ENCODE measurements around the gene RGS7.
"Not testable (repeated sequence)": the region's sequence is repeated elsewhere in the genome, so short reads cannot be mapped to it uniquely, and the experiment has no call there.

Gene RGS7

DNA sequence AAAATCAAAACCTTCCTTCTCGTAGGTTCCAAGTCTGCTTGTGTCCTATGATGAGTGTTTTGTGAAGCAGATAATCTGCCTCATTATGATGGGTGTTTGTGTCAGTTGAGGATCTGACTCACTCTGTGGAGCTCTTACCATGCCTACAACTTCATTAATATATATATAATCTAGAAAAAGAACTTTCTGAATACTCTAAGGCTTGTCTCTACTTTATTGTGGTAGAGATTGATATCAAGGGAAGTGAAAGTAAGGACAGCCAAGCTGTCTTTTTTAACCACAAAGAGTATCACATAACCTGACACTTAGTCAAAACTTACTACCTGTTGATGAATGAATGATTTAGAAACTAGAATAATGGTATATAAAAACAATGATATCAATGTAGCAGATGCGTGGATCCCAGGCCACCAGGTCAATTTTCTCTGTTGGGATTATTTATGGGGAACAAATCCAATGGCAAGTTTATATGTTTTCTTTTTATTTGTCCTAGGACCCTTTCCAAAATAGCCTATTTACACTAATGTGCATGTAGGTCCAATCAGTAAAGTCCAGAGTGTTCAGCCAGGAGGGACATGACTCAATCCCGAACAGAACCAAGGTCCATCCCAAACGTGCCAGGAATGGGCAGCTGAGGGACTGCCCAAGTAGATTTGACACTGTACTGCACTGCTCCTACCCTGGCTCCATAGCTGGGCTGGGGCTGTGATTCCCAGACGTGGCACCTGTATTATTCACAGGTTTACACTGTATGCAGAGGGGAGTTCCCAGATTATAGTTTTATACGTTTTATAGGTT, 562.8 kb downstream of the RGS7 start:
- Histone ChIP-seq H3K27me3 (no peaks in the 10 kb centered on the region), H3K36me3 (no peaks in the 10 kb centered on the region), H3K4me3 (ENCODE audit: low read depth in 1 of 2, low read length in 1 of 2) (no peak overlapping the region), H3K27ac (no peak overlapping the region), H3K9me3 (no peaks in the 10 kb centered on the region), H3K4me1 (ENCODE audit: control insufficient read depth in 1 of 2, insufficient read depth in 1 of 2, low read depth in 1 of 2, low read length in 1 of 2) (no peaks in the 10 kb centered on the region)
- TF ChIP-seq, protein P1, sequence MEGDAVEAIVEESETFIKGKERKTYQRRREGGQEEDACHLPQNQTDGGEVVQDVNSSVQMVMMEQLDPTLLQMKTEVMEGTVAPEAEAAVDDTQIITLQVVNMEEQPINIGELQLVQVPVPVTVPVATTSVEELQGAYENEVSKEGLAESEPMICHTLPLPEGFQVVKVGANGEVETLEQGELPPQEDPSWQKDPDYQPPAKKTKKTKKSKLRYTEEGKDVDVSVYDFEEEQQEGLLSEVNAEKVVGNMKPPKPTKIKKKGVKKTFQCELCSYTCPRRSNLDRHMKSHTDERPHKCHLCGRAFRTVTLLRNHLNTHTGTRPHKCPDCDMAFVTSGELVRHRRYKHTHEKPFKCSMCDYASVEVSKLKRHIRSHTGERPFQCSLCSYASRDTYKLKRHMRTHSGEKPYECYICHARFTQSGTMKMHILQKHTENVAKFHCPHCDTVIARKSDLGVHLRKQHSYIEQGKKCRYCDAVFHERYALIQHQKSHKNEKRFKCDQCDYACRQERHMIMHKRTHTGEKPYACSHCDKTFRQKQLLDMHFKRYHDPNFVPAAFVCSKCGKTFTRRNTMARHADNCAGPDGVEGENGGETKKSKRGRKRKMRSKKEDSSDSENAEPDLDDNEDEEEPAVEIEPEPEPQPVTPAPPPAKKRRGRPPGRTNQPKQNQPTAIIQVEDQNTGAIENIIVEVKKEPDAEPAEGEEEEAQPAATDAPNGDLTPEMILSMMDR (IDR thresholded peaks at IDR 0.05) = no peak

GRCh38 chr1:240792915-240793529, 564.0 kb downstream of the RGS7 start:
- Histone ChIP-seq H3K4me3 (ENCODE audit: low read depth in 1 of 2, low read length in 1 of 2) (no peak overlapping the region), H3K36me3 (no peaks in the 10 kb centered on the region), H3K27me3 (no peaks in the 10 kb centered on the region), H3K27ac (no peak overlapping the region), H3K4me1 (ENCODE audit: control insufficient read depth in 1 of 2, insufficient read depth in 1 of 2, low read depth in 1 of 2, low read length in 1 of 2) (no peaks in the 10 kb centered on the region), H3K9me3 (no peaks in the 10 kb centered on the region)
- TF ChIP-seq, protein P1 (IDR thresholded peaks at IDR 0.05) = no peak

DNA sequence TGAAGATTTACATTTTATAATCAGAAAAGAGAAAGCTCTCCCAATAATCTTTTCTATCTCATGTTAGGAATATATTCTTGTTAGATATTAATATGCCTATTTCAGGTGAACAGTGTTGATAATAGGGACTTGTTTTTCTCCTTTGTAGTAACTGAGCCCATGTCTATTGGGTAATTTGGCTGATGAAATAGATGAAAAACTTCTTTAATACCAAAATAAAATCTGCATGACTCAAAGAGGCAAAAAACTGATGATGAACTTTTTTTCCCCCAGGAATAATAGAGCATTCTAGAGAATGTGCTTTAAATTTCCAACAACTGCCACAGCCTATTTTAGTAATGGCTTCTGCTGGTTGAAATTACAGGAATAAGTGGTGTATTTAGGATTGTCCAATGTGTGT, 566.1 kb downstream of the RGS7 start:
- Histone ChIP-seq H3K27ac (no peak overlapping the region), H3K9me3 (no peaks in the 10 kb centered on the region), H3K4me3 (ENCODE audit: low read depth in 1 of 2, low read length in 1 of 2) (no peak overlapping the region), H3K36me3 (no peaks in the 10 kb centered on the region), H3K27me3 (no peaks in the 10 kb centered on the region), H3K4me1 (ENCODE audit: control insufficient read depth in 1 of 2, insufficient read depth in 1 of 2, low read depth in 1 of 2, low read length in 1 of 2) (no peaks in the 10 kb centered on the region)
- TF ChIP-seq, protein P1 (IDR thresholded peaks at IDR 0.05) = no peak

DNA sequence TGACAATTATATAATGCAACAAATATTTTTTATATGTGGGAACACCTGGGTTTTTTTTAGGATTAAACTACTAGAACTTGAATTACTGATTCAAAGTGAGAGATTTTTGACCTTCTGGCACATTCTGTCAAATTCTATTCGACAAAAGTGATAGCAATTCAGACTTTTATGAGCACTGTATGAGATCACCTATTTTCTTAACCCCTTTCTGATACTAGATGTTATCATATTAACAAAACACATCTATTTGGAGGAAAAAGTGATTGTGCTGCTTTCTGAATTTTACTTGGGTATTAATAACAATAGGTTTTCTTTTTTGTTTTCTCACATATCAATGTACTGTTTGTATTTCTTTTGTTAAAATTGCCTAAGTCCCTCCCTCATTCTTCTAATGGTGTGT, 570.1 kb downstream of the RGS7 start:
- TF ChIP-seq, protein P1 (IDR thresholded peaks at IDR 0.05) = no peak
- H3K27me3 ChIP-seq = no peaks in the 10 kb centered on the region
- no peaks in the 10 kb centered on the region for H3K36me3 ChIP-seq
- H3K9me3 ChIP-seq = no peaks in the 10 kb centered on the region
- no peak overlapping the region for H3K4me3 ChIP-seq (ENCODE audit: low read depth in 1 of 2, low read length in 1 of 2)
- H3K4me1 ChIP-seq (ENCODE audit: control insufficient read depth in 1 of 2, insufficient read depth in 1 of 2, low read depth in 1 of 2, low read length in 1 of 2) = no peaks in the 10 kb centered on the region
- no peak overlapping the region for H3K27ac ChIP-seq

- TF ChIP-seq, protein P1 (IDR thresholded peaks at IDR 0.05) = no peak
- H3K9me3 ChIP-seq = no peaks in the 10 kb centered on the region
- no peaks in the 10 kb centered on the region for H3K36me3 ChIP-seq
- H3K27ac ChIP-seq = no peak overlapping the region
- H3K27me3 ChIP-seq = no peaks in the 10 kb centered on the region
- no peaks in the 10 kb centered on the region for H3K4me1 ChIP-seq (ENCODE audit: control insufficient read depth in 1 of 2, insufficient read depth in 1 of 2, low read depth in 1 of 2, low read length in 1 of 2)
- H3K4me3 ChIP-seq (ENCODE audit: low read depth in 1 of 2, low read length in 1 of 2) = no peak overlapping the region
Measured at GRCh38 chr1:240784776-240785175, 572.2 kb downstream of the RGS7 start.

- not testable (repeated sequence) for H3K27me3 ChIP-seq; H3K4me3 ChIP-seq (ENCODE audit: low read depth in 1 of 2, low read length in 1 of 2); H3K9me3 ChIP-seq; H3K36me3 ChIP-seq; H3K4me1 ChIP-seq (ENCODE audit: control insufficient read depth in 1 of 2, insufficient read depth in 1 of 2, low read depth in 1 of 2, low read length in 1 of 2); H3K27ac ChIP-seq
Measured at GRCh38 chr1:240783728-240784137, 573.3 kb downstream of the RGS7 start.
